GM12878 (cell line): ENCODE data around the gene TRABD2B. TPM values are rescaled to one million over a fixed set of nuclear protein-coding genes. Genes with fewer than 3 reads are reported as not detected.

ENCODE experiments used
- ATAC-seq: fragments of 200-7000 bp; cut with Tn5 transposase; 3 replicates; pipeline ENCODE4 v1.9.1; 2020; ENCODE audit warnings: mild to moderate bottlenecking, moderate library complexity
- BruUV-seq: library from RNA; stranded (reverse); fragments of 400-500 nt; replicated peaks from 2 replicates; lab custom pipeline; 2021; lab: Mats Ljungman, UMichigan
- CTCF ChIA-PET: fragments of 300-600 bp; sonication (Branson Sonifier 250); formaldehyde crosslinking; extraction: SDS; loops from one replicate; lab custom pipeline; 2021; ENCODE audit warnings: inconsistent platforms; lab: Yijun Ruan, JAX
- POLR2A ChIA-PET: fragments of 350-600 bp; formaldehyde crosslinking; extraction: SDS; loops from one replicate; lab custom pipeline; 2021; ENCODE audit warnings: inconsistent platforms; lab: Charles Lee
- RAD21 ChIA-PET: fragments of 300-600 bp; sonication (Branson Sonifier 250); formaldehyde crosslinking; loops from one replicate; lab custom pipeline; 2023; ENCODE audit warnings: antibody characterized with exemption; ENCODE audit not compliant: unreplicated experiment; lab: Charles Lee
- SMC1A ChIA-PET: fragments of 300-600 bp; sonication (Branson Sonifier 250); formaldehyde crosslinking; loops from one replicate; lab custom pipeline; 2023; ENCODE audit not compliant: unreplicated experiment, uncharacterized antibody; lab: Charles Lee
- DNase-seq: peaks from one replicate; pipeline ENCODE4 v3.0.0-alpha.2; 2011; ENCODE audit warnings: low read depth, low spot score
- FAIRE-seq: peaks from 3 replicates; lab custom pipeline; 2011; peaks lifted over from hg19 to GRCh38; lab: Jason Lieb, UNC
- H2AFZ ChIP-seq: 2 replicates; pipeline ENCODE4 v1.6.0; 2011; ENCODE audit warnings: low read depth, low read length, control low read depth; ENCODE audit not compliant: control insufficient read depth
- H3K27ac ChIP-seq: 2 replicates; pipeline ENCODE4 v1.5.1; 2011; ENCODE audit warnings: control low read depth; ENCODE audit not compliant: control insufficient read depth, insufficient read depth
- H3K27me3 ChIP-seq, 2 experiments: replicated peaks in 1 of 2; 2 replicates each; pipeline versions ENCODE4 v1.6.0 to v1.6.1; 2011; ENCODE audit warnings: low read length in 1 of 2; ENCODE audit not compliant: control insufficient read depth in 2 of 2, insufficient read depth in 2 of 2
- H3K36me3 ChIP-seq, 2 experiments: 2 replicates each; pipeline ENCODE4 v1.5.1; 2011; ENCODE audit warnings: low read length in 1 of 2; ENCODE audit not compliant: control insufficient read depth in 2 of 2, insufficient read depth in 2 of 2
- H3K4me1 ChIP-seq: 2 replicates; pipeline ENCODE4 v1.6.1; 2011; ENCODE audit warnings: mild to moderate bottlenecking, low read length, moderate library complexity, mixed read lengths; ENCODE audit not compliant: control insufficient read depth, insufficient read depth
- H3K4me2 ChIP-seq: 2 replicates; pipeline ENCODE4 v1.6.0; 2011; ENCODE audit warnings: control low read depth; ENCODE audit not compliant: control insufficient read depth, insufficient read depth
- H3K4me3 ChIP-seq: fragments of 200-600 bp; sonication (generic); 2 replicates; pipeline ENCODE4 v1.5.1; 2016
- H3K79me2 ChIP-seq: 2 replicates; pipeline ENCODE4 v1.6.0; 2011; ENCODE audit warnings: low read length; ENCODE audit not compliant: control insufficient read depth, insufficient read depth
- H3K9ac ChIP-seq: 2 replicates; pipeline ENCODE4 v1.8.0; 2011; ENCODE audit warnings: low read length, control low read depth, mixed read lengths; ENCODE audit not compliant: control insufficient read depth, insufficient read depth
- H3K9me3 ChIP-seq: replicated peaks from 3 replicates; pipeline ENCODE4 v1.5.1; 2011; ENCODE audit warnings: mild to moderate bottlenecking, low read length; ENCODE audit not compliant: control insufficient read depth, insufficient read depth
- H4K20me1 ChIP-seq: 2 replicates; pipeline ENCODE4 v1.6.0; 2011; ENCODE audit not compliant: control insufficient read depth, insufficient read depth
- ASH2L ChIP-seq: fragments of 300-600, 200-600 bp; sonication (generic); IDR thresholded peaks from 2 replicates; pipeline ENCODE4 v1.6.1; 2017; ENCODE audit warnings: low read depth, mild to moderate bottlenecking, borderline replicate concordance
- E2F4 ChIP-seq: IDR thresholded peaks from 2 replicates; pipeline ENCODE4 v1.6.1; 2012; ENCODE audit warnings: low read depth, low read length, improper control_type of control experiment
- GABPA ChIP-seq: IDR thresholded peaks from 2 replicates; pipeline ENCODE4 v1.6.1; 2014; ENCODE audit warnings: antibody characterized with exemption, low read depth, mild to moderate bottlenecking, inconsistent platforms
- MXI1 ChIP-seq: fragments of 150-350 bp; IDR thresholded peaks from 2 replicates; pipeline ENCODE4 v1.6.1; 2011; ENCODE audit warnings: low read depth, mild to moderate bottlenecking, inconsistent platforms, low read length, improper control_type of control experiment
- NKRF ChIP-seq: fragments of 450-650 bp; conservative IDR thresholded peaks from 2 replicates; pipeline ENCODE4 v1.6.1; 2017; ENCODE audit warnings: mild to moderate bottlenecking, moderate library complexity
- RELA ChIP-seq: fragments of 450-650 bp; IDR thresholded peaks from 2 replicates; pipeline ENCODE4 v1.8.0; 2014; ENCODE audit warnings: borderline replicate concordance; ENCODE audit not compliant: partially characterized antibody
- REST ChIP-seq: IDR thresholded peaks from 2 replicates; pipeline ENCODE4 v1.6.1; 2012; ENCODE audit warnings: mild to moderate bottlenecking, low read depth, low read length
- SIN3A ChIP-seq: IDR thresholded peaks from 2 replicates; pipeline ENCODE4 v1.6.1; 2012; ENCODE audit warnings: low read depth, low read length, improper control_type of control experiment
- TARDBP ChIP-seq: IDR thresholded peaks from 2 replicates; pipeline ENCODE4 v1.6.1; 2016; ENCODE audit warnings: borderline replicate concordance
- WRNIP1 ChIP-seq: IDR thresholded peaks from 2 replicates; pipeline ENCODE4 v1.6.1; 2011; ENCODE audit warnings: low read depth, low read length, improper control_type of control experiment, borderline replicate concordance
- ZNF384 ChIP-seq: IDR thresholded peaks from 2 replicates; pipeline ENCODE4 v1.6.1; 2012; ENCODE audit warnings: low read depth, mild to moderate bottlenecking, low read length, improper control_type of control experiment, borderline replicate concordance
- WGBS: methylation state at CpG from one replicate; pipeline ENCODE4 v1.1.6; 2016; ENCODE audit warnings: low lambda C conversion rate; ENCODE audit not compliant: insufficient replicate concordance, insufficient coverage; ENCODE audit errors: missing lambda C conversion rate; 5-methylcytosine and 5-hydroxymethylcytosine counted together
- in situ Hi-C: fragments of 300-500 bp; cut with MboI; formaldehyde crosslinking; loops from 9 replicates; pipeline ENCODE4 v1.14.3; 2018; ENCODE audit warnings: mixed read lengths
- intact Hi-C: fragments of 100-400 bp; cut with micrococcal nuclease; formaldehyde crosslinking; loops from one replicate; pipeline ENCODE4 v1.14.2; 2022; ENCODE audit not compliant: unreplicated experiment
- polyA plus RNA-seq, 11 experiments: library from polyadenylated mRNA; depleted of rRNA in 4 of 11; unstranded in 6 of 11; stranded (reverse) in 5 of 11; fragments of >200 nt; fragmentation: Nextera tagmentation in 4 of 11; fragmentation: Illumina TruSeq in 1 of 11; extraction: Ambion mirVana in 4 of 11; extraction: Trizol in 1 of 11; gene quantifications; 1 replicate in 1 of 11; 2 replicates in 10 of 11; pipeline versions ENCODE4 v1.2.1 to v1.2.3, GENCODE V29; 2011 to 2016; ENCODE audit warnings: inconsistent platforms in 2 of 11, missing spikeins in 2 of 11, low read depth in 1 of 11
- total RNA-seq, 4 experiments: library from RNA; depleted of rRNA in 3 of 4; stranded (reverse); fragments of >200 nt in 3 of 4; fragmentation: Illumina TruSeq in 1 of 4; extraction: Trizol in 1 of 4; gene quantifications; 2 replicates each; pipeline versions ENCODE4 v1.2.1 to v1.2.3, GENCODE V29; 2013 to 2021

Gene TRABD2B
- total and polyA plus RNA-seq, 10 of the 15 experiments (the other 5 are each of a cell fraction or from before 2014, with no cell fraction given), result not detected

- no peak for TF ChIP-seq REST
- TF ChIP-seq TARDBP, result no peak
Observed at GRCh38 chr1:47830641-47831333, 166.4 kb downstream of the TRABD2B start (continued).

- WGBS, result 0% methylated on average over 4 of the region's 4 CpGs
- FAIRE-seq (no peak), ATAC-seq (no peak), DNase-seq (no peak)
- H3K4me1 ChIP-seq, result no peaks in the 10 kb centered on the region
- BruUV-seq, result no TSS peak
- no peaks in the 10 kb centered on the region for H3K36me3 ChIP-seq
- H2AFZ ChIP-seq, result no peak overlapping the region
- no peak overlapping the region for H3K4me2 ChIP-seq
- H3K9ac ChIP-seq, result no peak overlapping the region
- no peak overlapping the region for H3K4me3 ChIP-seq
- CTCF ChIA-PET, result no interaction called here
- intact Hi-C loops (no loop called here), in situ Hi-C loops (no loop called here)
- POLR2A ChIA-PET, result no interaction called here
- peaks cover 0 to 1% of the 10 kb centered on the region in 2 experiments; a peak in 1 of 4 replicates for H3K27me3 ChIP-seq
- RAD21 ChIA-PET, result no interaction called here
- SMC1A ChIA-PET, result no interaction called here
- no peaks in the 10 kb centered on the region; the same call in 1 of the 2 replicates for H4K20me1 ChIP-seq
- no peaks in the 10 kb centered on the region; the same call in 2 of the 3 replicates for H3K9me3 ChIP-seq
- H3K27ac ChIP-seq, result no peak overlapping the region
- H3K79me2 ChIP-seq, result no peaks in the 10 kb centered on the region
- TF ChIP-seq GABPA, result no peak
- no peak for TF ChIP-seq MXI1
- no peak for TF ChIP-seq RELA
- TF ChIP-seq ASH2L, result no peak
- TF ChIP-seq SIN3A, result no peak
- no peak for TF ChIP-seq WRNIP1
- TF ChIP-seq NKRF, result no peak
- no peak for TF ChIP-seq ZNF384
- no peak for TF ChIP-seq E2F4
Observed at GRCh38 chr1:47830021-47830420, 167.2 kb downstream of the TRABD2B start.
